SW 1271 (cell line): ENCODE data around the gene PCDHGA9.
"Not testable (repeated sequence)": the region's sequence is repeated elsewhere in the genome, so short reads cannot be mapped to it uniquely, and the experiment has no call there.

ENCODE experiments used
- DNase-seq, 2 experiments: peaks; one replicate each; lab custom pipeline; 2025; lab: John Stamatoyannopoulos, UW

Gene PCDHGA9

DNA sequence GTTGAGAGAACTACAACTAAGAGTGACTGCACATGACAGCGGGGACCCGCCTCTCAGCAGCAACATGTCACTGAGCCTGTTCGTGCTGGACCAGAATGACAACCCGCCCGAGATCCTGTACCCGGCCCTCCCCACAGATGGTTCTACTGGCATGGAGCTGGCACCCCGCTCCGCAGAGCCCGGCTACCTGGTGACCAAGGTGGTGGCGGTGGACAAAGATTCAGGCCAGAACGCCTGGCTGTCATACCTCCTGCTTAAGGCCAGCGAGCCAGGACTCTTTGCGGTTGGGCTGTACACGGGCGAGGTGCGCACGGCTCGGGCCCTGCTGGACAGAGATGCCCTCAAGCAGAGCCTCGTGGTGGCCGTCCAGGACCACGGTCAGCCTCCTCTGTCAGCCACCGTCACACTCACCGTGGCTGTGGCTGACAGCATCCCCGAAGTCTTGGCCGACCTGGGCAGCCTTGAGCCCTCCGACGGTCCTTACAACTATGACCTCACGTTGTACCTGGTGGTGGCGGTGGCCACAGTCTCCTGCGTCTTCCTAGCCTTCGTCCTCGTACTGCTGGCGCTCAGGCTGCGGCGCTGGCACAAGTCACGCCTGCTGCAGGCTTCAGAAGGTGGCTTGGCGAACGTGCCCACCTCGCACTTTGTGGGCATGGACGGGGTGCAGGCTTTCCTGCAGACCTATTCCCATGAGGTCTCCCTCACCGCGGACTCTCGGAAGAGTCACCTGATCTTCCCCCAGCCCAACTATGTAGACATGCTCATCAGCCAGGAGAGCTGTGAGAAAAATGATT is 17.9 kb upstream of the PCDHGA9 start:
- no peak for DNase-seq

DNA sequence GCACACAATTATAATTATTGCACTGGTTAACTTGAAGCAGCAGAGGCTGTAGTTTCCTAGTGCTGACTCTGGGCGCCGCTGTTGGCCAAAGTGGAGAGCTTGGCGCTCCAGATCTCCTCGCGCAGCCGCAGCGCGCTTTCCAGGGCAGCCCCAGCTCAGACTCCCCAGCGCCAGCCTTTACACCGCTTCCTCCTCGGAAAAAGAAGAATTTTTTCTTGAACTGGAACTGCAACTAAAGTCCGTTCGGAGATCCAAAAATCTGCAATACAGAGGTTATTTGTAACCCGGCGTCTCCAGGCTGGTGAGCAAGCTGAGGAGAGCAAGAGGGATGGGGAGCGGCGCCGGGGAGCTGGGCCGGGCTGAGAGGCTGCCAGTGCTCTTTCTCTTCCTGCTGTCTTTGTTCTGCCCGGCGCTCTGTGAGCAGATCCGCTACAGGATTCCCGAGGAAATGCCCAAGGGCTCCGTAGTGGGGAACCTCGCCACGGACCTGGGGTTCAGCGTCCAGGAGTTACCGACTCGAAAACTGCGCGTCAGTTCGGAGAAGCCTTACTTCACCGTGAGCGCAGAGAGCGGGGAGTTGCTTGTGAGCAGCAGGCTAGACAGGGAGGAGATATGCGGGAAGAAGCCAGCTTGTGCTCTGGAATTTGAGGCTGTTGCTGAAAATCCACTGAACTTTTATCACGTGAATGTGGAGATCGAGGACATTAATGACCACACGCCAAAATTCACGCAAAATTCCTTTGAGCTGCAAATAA is 14.8 kb upstream of the PCDHGA9 start, which contains the start of gene PCDHGB4:
Gene PCDHGB4 (plus strand): TSS at position 142 of the 755 bp plus-strand sequence. CDS start 187 bp downstream, at position 329.
- not testable (repeated sequence) for DNase-seq

- no peak for DNase-seq
Measured at GRCh38 chr5:141388661-141389060, 13.9 kb upstream of the PCDHGA9 start.

DNA sequence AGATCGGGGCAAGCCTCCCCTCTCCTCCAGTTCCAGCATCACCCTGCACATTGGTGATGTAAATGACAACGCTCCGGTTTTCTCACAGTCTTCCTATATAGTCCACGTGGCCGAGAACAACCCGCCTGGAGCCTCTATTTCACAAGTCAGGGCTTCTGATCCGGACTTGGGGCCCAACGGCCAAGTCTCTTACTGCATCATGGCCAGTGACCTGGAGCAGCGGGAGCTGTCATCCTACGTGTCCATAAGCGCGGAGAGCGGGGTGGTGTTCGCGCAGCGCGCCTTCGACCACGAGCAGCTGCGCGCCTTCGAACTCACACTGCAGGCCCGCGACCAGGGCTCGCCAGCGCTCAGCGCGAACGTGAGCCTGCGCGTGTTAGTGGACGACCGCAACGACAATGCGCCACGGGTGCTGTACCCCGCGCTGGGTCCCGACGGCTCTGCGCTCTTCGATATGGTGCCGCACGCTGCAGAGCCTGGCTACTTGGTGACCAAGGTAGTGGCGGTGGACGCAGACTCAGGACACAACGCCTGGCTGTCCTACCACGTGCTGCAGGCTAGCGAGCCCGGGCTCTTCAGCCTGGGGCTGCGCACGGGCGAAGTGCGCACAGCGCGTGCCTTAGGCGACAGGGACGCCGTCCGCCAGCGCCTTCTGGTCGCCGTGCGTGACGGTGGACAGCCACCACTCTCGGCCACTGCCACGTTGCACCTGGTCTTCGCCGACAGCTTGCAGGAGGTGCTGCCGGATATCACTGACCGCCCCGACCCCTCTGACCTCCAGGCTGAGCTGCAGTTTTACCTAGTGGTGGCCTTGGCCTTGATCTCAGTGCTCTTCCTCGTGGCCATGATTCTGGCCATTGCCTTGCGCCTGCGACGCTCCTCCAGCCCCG is 13.2 kb upstream of the PCDHGA9 start:
- no peak for DNase-seq

DNA sequence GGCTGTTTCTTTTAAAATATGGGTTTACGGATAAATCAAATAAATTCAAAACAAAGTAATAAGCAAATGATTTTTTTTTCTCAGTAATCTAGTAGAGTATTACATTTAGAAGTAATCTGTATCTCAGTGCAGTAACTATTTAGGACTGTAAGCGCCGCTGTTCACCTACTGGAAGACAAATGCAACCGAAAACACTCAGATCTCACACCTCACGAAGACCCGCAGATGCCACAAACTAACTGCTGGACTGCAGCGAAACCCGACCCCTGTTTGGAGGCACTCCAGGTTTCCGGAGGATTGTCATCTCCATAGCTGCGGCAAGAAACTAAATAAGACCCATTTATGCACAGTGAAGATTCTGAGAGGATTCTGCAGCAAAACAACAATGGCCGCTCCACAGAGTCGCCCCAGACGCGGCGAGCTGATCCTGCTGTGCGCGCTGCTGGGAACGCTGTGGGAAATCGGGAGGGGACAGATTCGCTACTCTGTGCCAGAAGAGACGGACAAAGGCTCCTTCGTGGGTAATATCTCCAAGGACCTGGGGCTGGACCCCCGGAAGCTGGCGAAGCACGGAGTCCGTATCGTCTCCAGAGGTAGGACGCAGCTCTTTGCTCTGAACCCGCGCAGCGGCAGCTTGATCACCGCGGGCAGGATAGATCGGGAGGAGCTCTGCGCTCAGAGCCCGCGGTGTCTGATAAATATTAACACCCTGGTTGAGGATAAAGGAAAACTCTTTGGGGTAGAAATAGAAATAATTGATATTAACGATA is 10.0 kb upstream of the PCDHGA9 start, which contains the start of gene PCDHGA8:
Gene PCDHGA8 (plus strand): TSS at position 205 of the 770 bp plus-strand sequence. CDS start 181 bp downstream, at position 386.
- DNase-seq = peak in 1 of 2 experiments; percentile 52

- DNase-seq = no peak
Measured at GRCh38 chr5:141393267-141393666, 9.3 kb upstream of the PCDHGA9 start.

- not testable (repeated sequence) for DNase-seq
Measured at GRCh38 chr5:141394401-141395187, 8.0 kb upstream of the PCDHGA9 start.

DNA sequence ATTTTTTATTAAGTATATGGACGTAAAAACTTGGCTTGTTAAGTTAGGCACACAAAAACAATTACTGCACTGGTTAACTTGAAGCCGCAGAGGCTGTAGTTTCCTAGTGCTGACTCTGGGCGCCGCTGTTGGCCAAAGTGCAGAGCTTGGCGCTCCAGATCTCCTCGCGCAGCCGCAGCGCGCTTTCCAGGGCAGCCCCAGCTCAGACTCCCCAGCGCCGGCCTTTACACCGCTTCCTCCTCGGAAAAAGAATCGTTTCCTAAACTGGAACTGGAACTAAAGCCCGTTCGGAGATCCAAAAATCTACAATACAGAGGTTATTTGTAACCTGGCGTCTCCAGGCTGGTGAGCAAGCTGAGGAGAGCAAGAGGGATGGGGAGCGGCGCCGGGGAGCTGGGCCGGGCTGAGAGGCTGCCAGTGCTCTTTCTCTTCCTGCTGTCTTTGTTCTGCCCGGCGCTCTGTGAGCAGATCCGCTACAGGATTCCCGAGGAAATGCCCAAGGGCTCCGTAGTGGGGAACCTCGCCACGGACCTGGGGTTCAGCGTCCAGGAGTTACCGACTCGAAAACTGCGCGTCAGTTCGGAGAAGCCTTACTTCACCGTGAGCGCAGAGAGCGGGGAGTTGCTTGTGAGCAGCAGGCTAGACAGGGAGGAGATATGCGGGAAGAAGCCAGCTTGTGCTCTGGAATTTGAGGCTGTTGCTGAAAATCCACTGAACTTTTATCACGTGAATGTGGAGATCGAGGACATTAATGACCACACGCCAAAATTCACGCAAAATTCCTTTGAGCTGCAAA is 4.6 kb upstream of the PCDHGA9 start, which contains the start of gene PCDHGB5:
Gene PCDHGB5 (plus strand): TSS at position 192 of the 796 bp plus-strand sequence. CDS start 181 bp downstream, at position 373.
- DNase-seq = peak in 1 of 2 experiments; percentile 48

- DNase-seq = no peak
Measured at GRCh38 chr5:141398608-141399007, 4.0 kb upstream of the PCDHGA9 start.

DNA sequence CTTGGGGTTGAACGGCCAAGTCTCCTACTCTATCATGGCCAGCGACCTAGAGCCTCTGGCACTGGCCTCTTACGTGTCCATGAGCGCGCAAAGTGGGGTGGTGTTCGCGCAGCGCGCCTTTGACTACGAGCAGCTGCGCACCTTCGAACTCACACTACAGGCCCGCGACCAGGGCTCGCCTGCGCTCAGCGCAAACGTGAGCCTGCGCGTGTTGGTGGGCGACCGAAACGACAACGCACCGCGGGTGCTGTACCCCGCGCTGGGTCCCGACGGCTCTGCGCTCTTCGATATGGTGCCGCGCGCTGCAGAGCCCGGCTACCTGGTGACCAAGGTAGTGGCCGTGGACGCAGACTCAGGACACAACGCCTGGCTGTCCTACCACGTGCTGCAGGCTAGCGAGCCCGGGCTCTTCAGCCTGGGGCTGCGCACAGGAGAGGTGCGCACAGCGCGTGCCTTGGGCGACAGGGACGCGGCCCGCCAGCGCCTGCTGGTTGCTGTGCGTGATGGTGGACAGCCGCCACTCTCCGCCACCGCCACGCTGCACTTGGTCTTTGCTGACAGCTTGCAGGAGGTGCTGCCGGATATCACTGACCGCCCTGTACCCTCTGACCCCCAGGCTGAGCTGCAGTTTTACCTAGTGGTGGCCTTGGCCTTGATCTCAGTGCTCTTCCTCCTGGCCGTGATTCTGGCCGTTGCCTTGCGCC is 2.9 kb upstream of the PCDHGA9 start:
- DNase-seq = no peak

DNA sequence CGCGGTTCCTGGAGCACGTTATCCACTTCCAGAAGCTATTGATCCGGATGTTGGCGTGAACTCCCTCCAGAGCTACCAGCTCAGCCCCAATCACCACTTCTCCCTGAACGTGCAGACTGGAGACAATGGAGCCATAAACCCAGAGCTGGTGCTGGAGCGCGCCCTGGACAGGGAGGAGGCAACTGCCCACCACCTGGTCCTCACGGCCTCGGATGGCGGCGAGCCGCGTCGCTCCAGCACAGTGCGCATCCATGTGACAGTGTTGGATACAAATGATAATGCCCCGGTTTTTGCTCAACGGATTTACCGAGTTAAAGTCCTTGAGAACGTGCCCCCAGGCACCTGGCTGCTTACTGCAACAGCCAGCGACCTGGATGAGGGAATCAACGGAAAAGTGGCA is 809 bp downstream of the PCDHGA9 start:
- no peak for DNase-seq

GRCh38 chr5:141407790-141408505 is 5.4 kb downstream of the PCDHGA9 start, which contains the start of gene PCDHGB6:
TSS of gene PCDHGB6 (plus strand) at chr5:141408021. CDS start at chr5:141408203, 182 bp downstream.
- DNase-seq = not testable (repeated sequence)

DNA sequence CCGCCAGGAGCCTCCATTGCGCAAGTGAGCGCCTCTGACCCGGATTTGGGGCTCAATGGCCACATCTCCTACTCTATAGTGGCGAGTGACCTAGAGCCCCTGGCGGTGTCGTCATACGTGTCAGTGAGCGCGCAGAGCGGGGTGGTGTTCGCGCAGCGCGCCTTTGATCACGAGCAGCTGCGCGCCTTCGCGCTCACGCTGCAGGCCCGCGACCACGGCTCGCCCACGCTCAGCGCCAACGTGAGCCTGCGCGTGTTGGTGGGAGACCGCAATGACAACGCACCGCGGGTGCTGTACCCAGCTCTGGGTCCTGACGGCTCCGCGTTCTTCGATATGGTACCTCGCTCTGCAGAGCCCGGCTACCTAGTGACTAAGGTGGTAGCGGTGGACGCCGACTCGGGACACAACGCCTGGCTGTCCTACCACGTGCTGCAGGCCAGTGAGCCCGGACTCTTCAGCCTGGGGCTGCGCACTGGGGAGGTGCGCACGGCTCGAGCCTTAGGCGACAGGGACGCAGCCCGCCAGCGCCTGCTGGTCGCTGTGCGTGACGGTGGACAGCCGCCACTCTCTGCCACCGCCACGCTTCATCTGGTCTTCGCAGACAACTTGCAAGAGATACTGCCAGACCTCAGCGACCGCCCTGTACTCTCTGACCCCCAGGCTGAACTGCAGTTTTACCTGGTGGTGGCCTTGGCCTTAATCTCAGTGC is 7.2 kb downstream of the PCDHGA9 start:
- DNase-seq = no peak

GRCh38 chr5:141411575-141411974 is 9.0 kb downstream of the PCDHGA9 start:
- no peak for DNase-seq

- DNase-seq = no peak
Measured at GRCh38 chr5:141412854-141413539, 10.4 kb downstream of the PCDHGA9 start, which contains the start of gene PCDHGA10. TSS of gene PCDHGA10 (plus strand) at chr5:141412987. CDS start at chr5:141413176, 189 bp downstream.

- no peak for DNase-seq
Measured at GRCh38 chr5:141413540-141414069, 11.0 kb downstream of the PCDHGA9 start.
